Esophagus squamous epithelium (tissue), 4 donors: Measurements from ENCODE around the gene MEIS1.

Source experiments
- CTCF ChIP-seq, 6 experiments: fragments of 450-650 bp in 4 of 6; fragments of 200-600 bp in 2 of 6; sonication (generic) in 2 of 6; IDR thresholded peaks; one replicate each; pipeline ENCODE4 v1.5.1; 2016 to 2019; ENCODE audit warnings: antibody characterized with exemption in 6 of 6, mild to moderate bottlenecking in 4 of 6, moderate library complexity in 4 of 6
- POLR2A ChIP-seq, 4 donors: fragments of 450-650 bp; IDR thresholded peaks; one replicate each; pipeline ENCODE4 v1.6.1; 2017; ENCODE audit warnings: antibody characterized with exemption in 4 of 4, mild to moderate bottlenecking in 4 of 4, moderate library complexity in 3 of 4

GRCh38 chr2:66547887-66548286, 113.0 kb downstream of the MEIS1 start:
- TF ChIP-seq CTCF (IDR thresholded peaks at IDR 0.05), result no peak
- TF ChIP-seq POLR2A (IDR thresholded peaks at IDR 0.05), result no peak
